ENCODE measurements around the gene TGFBR3. TPM values are rescaled to one million over a fixed set of nuclear protein-coding genes. Genes with fewer than 3 reads are reported as not detected.

Gene TGFBR3
- polyA plus RNA-seq, 1 donor (not counting 4 experiments of a cell fraction or from before 2014, with no cell fraction given), result 1.2 TPM

DNA sequence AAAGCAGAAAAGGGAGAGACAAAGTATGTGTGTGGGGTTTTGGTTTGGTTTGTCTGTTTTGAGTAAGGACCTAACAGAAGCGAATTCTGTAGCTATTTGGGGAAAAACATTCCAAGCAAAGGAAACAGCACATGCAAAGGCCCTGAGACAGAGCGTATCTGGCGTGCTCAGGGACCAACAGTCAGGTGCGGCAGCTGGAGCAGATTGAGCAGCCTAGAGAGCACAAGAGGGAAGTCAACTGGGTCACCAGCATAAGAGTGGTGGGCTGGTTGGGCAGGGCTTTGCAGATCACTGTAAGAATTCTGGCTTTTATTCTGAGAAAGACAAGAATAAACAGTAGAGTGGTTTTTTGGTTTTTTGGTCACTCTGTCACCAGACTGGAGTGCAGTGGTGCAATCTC, 11.8 kb downstream of the TGFBR3 start:
- TF ChIP-seq CTCF (optimal IDR thresholded peaks at IDR 0.05 in 1 of 3, IDR thresholded peaks at IDR 0.05 in 1 of 3, conservative IDR thresholded peaks at IDR 0.05 in 1 of 3; ENCODE audit: extremely low read depth in 1 of 3, insufficient read depth in 2 of 3, low read length in 3 of 3), result no peak
- TF ChIP-seq EZH2 (IDR thresholded peaks at IDR 0.05; ENCODE audit: low read length), result no peak
- no peaks in the 10 kb centered on the region for H3K9me3 ChIP-seq (ENCODE audit: control insufficient read depth, low read depth, low read length)
- no peaks in the 10 kb centered on the region for H3K79me2 ChIP-seq (ENCODE audit: control insufficient read depth, insufficient read depth, low read length)
- no peak overlapping the region for H3K4me3 ChIP-seq (ENCODE audit: control insufficient read depth in 2 of 3, extremely low read depth in 1 of 3, insufficient read depth in 2 of 3, low read depth in 1 of 3, low read length in 3 of 3)
- H3K36me3 ChIP-seq (ENCODE audit: control insufficient read depth in 2 of 2, extremely low read depth in 1 of 2, insufficient read depth in 2 of 2, low read length in 2 of 2), result no peaks in the 10 kb centered on the region
- FAIRE-seq, result no peak
- no peaks in the 10 kb centered on the region for H4K20me1 ChIP-seq (ENCODE audit: control insufficient read depth, extremely low read depth, insufficient read depth, low read length)
- H3K4me1 ChIP-seq (ENCODE audit: control insufficient read depth, extremely low read depth, insufficient read depth, low read length), result peaks cover 21% of the 10 kb centered on the region
- H3K4me2 ChIP-seq (ENCODE audit: control insufficient read depth, extremely low read depth, insufficient read depth, low read depth, low read length), result no peak overlapping the region
- no peak overlapping the region for H3K9ac ChIP-seq (ENCODE audit: control insufficient read depth, extremely low read depth, insufficient read depth, low read length)
- H2AFZ ChIP-seq (ENCODE audit: control insufficient read depth, low read length), result no peak overlapping the region
- H3K9me1 ChIP-seq (ENCODE audit: control insufficient read depth, extremely low read depth, insufficient read depth, low read length), result no peaks in the 10 kb centered on the region
- H3K27me3 ChIP-seq (ENCODE audit: control insufficient read depth, extremely low read depth, insufficient read depth, low read length), result peaks cover 17% of the 10 kb centered on the region
- no peak overlapping the region for H3K27ac ChIP-seq (ENCODE audit: control insufficient read depth, insufficient read depth, low read length)
- dilution Hi-C loops (cut with MboI; ENCODE audit: extremely low pct_ligation_motif_present, low sequenced_read_pairs), result no loop called here
- DNase-seq (ENCODE audit: low read depth, low spot score), result no peak

- peaks cover 17% of the 10 kb centered on the region for H3K4me1 ChIP-seq (ENCODE audit: control insufficient read depth, extremely low read depth, insufficient read depth, low read length)
- H3K4me3 ChIP-seq (ENCODE audit: control insufficient read depth in 2 of 3, extremely low read depth in 1 of 3, insufficient read depth in 2 of 3, low read depth in 1 of 3, low read length in 3 of 3), result peak overlapping the region in 1 of 3 experiments; percentile 7
- no peak overlapping the region for H3K27ac ChIP-seq (ENCODE audit: control insufficient read depth, insufficient read depth, low read length)
- H3K9me1 ChIP-seq (ENCODE audit: control insufficient read depth, extremely low read depth, insufficient read depth, low read length), result no peaks in the 10 kb centered on the region
- no peak for DNase-seq (ENCODE audit: low read depth, low spot score)
- TF ChIP-seq CTCF (optimal IDR thresholded peaks at IDR 0.05 in 1 of 3, IDR thresholded peaks at IDR 0.05 in 1 of 3, conservative IDR thresholded peaks at IDR 0.05 in 1 of 3; ENCODE audit: extremely low read depth in 1 of 3, insufficient read depth in 2 of 3, low read length in 3 of 3), result no peak
- no peak for TF ChIP-seq EZH2 (IDR thresholded peaks at IDR 0.05; ENCODE audit: low read length)
- H3K9me3 ChIP-seq (ENCODE audit: control insufficient read depth, low read depth, low read length), result no peaks in the 10 kb centered on the region
- H3K4me2 ChIP-seq (ENCODE audit: control insufficient read depth, extremely low read depth, insufficient read depth, low read depth, low read length), result peak overlapping the region; percentile 67
- dilution Hi-C loops (cut with MboI; ENCODE audit: extremely low pct_ligation_motif_present, low sequenced_read_pairs), result no loop called here
- H3K79me2 ChIP-seq (ENCODE audit: control insufficient read depth, insufficient read depth, low read length), result no peaks in the 10 kb centered on the region
- H3K36me3 ChIP-seq (ENCODE audit: control insufficient read depth in 2 of 2, extremely low read depth in 1 of 2, insufficient read depth in 2 of 2, low read length in 2 of 2), result no peaks in the 10 kb centered on the region
- H3K27me3 ChIP-seq (ENCODE audit: control insufficient read depth, extremely low read depth, insufficient read depth, low read length), result peaks cover 17% of the 10 kb centered on the region
- no peak overlapping the region for H2AFZ ChIP-seq (ENCODE audit: control insufficient read depth, low read length)
- peak overlapping the region; percentile 18 for H3K9ac ChIP-seq (ENCODE audit: control insufficient read depth, extremely low read depth, insufficient read depth, low read length)
- peak; percentile 26 for FAIRE-seq
- H4K20me1 ChIP-seq (ENCODE audit: control insufficient read depth, extremely low read depth, insufficient read depth, low read length), result no peaks in the 10 kb centered on the region
Measured at GRCh38 chr1:91872559-91873081, 13.3 kb downstream of the TGFBR3 start.

Data from keratinocyte (primary cell).